ENCODE results near the gene DCLK1. TPM values are rescaled to one million over a fixed set of nuclear protein-coding genes. Genes with fewer than 3 reads are reported as not detected.

The DCLK1 gene
- total and polyA plus RNA-seq, 10 of the 15 experiments (the other 5 are each of a cell fraction or from before 2014, with no cell fraction given): not detected

DNA sequence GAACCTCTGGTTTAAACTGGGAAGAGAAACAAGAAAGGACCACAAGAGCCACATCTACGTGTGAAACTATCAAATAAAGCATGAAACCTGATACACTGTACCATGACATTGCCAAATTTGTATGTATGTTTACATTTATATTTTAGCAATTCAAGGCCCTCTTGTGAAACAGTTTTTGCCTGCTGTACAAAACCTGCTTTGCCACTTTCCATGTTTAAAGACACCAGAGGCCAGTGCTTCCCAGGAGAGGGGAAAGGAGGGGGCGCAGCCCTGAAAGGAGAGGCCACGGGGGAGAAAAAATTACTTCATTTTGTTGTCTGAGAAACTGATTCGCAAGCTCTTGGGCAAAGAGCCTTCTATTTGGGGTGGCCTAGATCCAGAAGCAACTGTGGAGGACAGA lies 124.8 kb downstream of the DCLK1 start:
- 8% methylated on average over 4 of the region's 4 CpGs for WGBS (ENCODE audit: insufficient coverage, insufficient replicate concordance, low lambda C conversion rate, missing lambda C conversion rate)
- H3K4me3 ChIP-seq: no peak overlapping the region
- TF ChIP-seq NR2C2 (IDR thresholded peaks at IDR 0.05; ENCODE audit: borderline replicate concordance, control insufficient read depth, insufficient read length, low read depth) (no peak), CREM (IDR thresholded peaks at IDR 0.05; ENCODE audit: low read depth) (no peak), BCL11A (IDR thresholded peaks at IDR 0.05; ENCODE audit: low read depth, low read length) (no peak), ETV6 (conservative IDR thresholded peaks at IDR 0.05 in 1 of 2, IDR thresholded peaks at IDR 0.05 in 1 of 2; ENCODE audit: borderline replicate concordance in 1 of 2, low read depth in 1 of 2) (no peak), EGR1 (IDR thresholded peaks at IDR 0.05; ENCODE audit: borderline replicate concordance in 1 of 2, low read depth in 2 of 2, low read length in 2 of 2) (no peak), KLF5 (IDR thresholded peaks at IDR 0.05; ENCODE audit: partially characterized antibody) (no peak)
- TF ChIP-seq, protein P1, sequence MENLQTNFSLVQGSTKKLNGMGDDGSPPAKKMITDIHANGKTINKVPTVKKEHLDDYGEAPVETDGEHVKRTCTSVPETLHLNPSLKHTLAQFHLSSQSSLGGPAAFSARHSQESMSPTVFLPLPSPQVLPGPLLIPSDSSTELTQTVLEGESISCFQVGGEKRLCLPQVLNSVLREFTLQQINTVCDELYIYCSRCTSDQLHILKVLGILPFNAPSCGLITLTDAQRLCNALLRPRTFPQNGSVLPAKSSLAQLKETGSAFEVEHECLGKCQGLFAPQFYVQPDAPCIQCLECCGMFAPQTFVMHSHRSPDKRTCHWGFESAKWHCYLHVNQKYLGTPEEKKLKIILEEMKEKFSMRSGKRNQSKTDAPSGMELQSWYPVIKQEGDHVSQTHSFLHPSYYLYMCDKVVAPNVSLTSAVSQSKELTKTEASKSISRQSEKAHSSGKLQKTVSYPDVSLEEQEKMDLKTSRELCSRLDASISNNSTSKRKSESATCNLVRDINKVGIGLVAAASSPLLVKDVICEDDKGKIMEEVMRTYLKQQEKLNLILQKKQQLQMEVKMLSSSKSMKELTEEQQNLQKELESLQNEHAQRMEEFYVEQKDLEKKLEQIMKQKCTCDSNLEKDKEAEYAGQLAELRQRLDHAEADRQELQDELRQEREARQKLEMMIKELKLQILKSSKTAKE (IDR thresholded peaks at IDR 0.05; ENCODE audit: low read depth, poor library complexity, severe bottlenecking): no peak
- FAIRE-seq (no peak), ATAC-seq (no peak), DNase-seq (ENCODE audit: low read depth, low spot score) (no peak)
- no peak overlapping the region for H2AFZ ChIP-seq (ENCODE audit: control insufficient read depth, low read depth, low read length)
- H3K36me3 ChIP-seq (ENCODE audit: control insufficient read depth in 2 of 2, insufficient read depth in 2 of 2, low read length in 1 of 2): no peaks in the 10 kb centered on the region
- no peak overlapping the region for H3K9ac ChIP-seq (ENCODE audit: control insufficient read depth, insufficient read depth, low read length)
- H3K4me2 ChIP-seq (ENCODE audit: control insufficient read depth, insufficient read depth): no peak overlapping the region
- H3K27me3 ChIP-seq (replicated peaks in 1 of 2; ENCODE audit: control insufficient read depth in 2 of 2, insufficient read depth in 2 of 2, low read length in 1 of 2): no peaks in the 10 kb centered on the region
- in situ Hi-C loops (cut with MboI): no loop called here
- H3K27ac ChIP-seq (ENCODE audit: control insufficient read depth, insufficient read depth): no peak overlapping the region
- no peaks in the 10 kb centered on the region for H3K9me3 ChIP-seq (replicated peaks; ENCODE audit: control insufficient read depth, insufficient read depth, low read length)
- H3K4me1 ChIP-seq (ENCODE audit: control insufficient read depth, insufficient read depth, low read length): no peaks in the 10 kb centered on the region
- ChIA-PET POLR2A (no interaction called here), CTCF (no interaction called here), SMC1A (ENCODE audit: uncharacterized antibody, unreplicated experiment) (no interaction called here), RAD21 (ENCODE audit: unreplicated experiment) (no interaction called here)
- no peaks in the 10 kb centered on the region for H3K79me2 ChIP-seq (ENCODE audit: control insufficient read depth, insufficient read depth, low read length)
- intact Hi-C loops (cut with micrococcal nuclease; ENCODE audit: unreplicated experiment): no loop called here
- BruUV-seq (replicated peaks): no TSS peak
- H4K20me1 ChIP-seq (ENCODE audit: control insufficient read depth, insufficient read depth): no peaks in the 10 kb centered on the region
